AG04450 (cell line): ENCODE data around the gene WASL. TPM values are rescaled to one million over a fixed set of nuclear protein-coding genes. Genes with fewer than 3 reads are reported as not detected.
A peak's percentile ranks its signal among the peaks of the same experiment; 100 is the strongest.
"Not testable (repeated sequence)": the region's sequence is repeated elsewhere in the genome, so short reads cannot be mapped to it uniquely, and the experiment has no call there.

Experiments used
- CTCF ChIA-PET: fragments of 300-600, 350-600 bp; formaldehyde crosslinking; extraction: SDS; loops from one replicate; lab custom pipeline; 2022; ENCODE audit warnings: antibody characterized with exemption, inconsistent platforms; lab: Charles Lee
- POLR2A ChIA-PET: fragments of 350-600 bp; formaldehyde crosslinking; extraction: SDS; loops from one replicate; lab custom pipeline; 2021; ENCODE audit warnings: antibody characterized with exemption, inconsistent platforms; lab: Yijun Ruan, JAX
- DNase-seq: peaks from one replicate; pipeline ENCODE4 v3.0.0-alpha.2; 2011; ENCODE audit warnings: low read depth, low spot score
- H3K27ac ChIP-seq: one replicate; pipeline ENCODE4 v1.5.1; 2012; ENCODE audit warnings: low read depth, low read length, control low read depth
- H3K27me3 ChIP-seq: one replicate; pipeline ENCODE4 v1.6.0; 2012; ENCODE audit warnings: low read length; ENCODE audit not compliant: control insufficient read depth, insufficient read depth
- H3K4me3 ChIP-seq: 2 replicates; pipeline ENCODE4 v1.5.1; 2011; ENCODE audit warnings: mild to moderate bottlenecking, low read depth, low read length, control low read depth
- H3K9me3 ChIP-seq: 2 replicates; pipeline ENCODE4 v1.5.1; 2012; ENCODE audit warnings: low read length; ENCODE audit not compliant: control insufficient read depth, insufficient read depth
- CTCF ChIP-seq: IDR thresholded peaks from 2 replicates; pipeline ENCODE4 v1.5.1; 2011; ENCODE audit warnings: low read depth, low read length, control low read depth, inconsistent platforms
- polyA minus RNA-seq: library from RNA; depleted of rRNA, polyadenylated mRNA; stranded (reverse); fragments of >200 nt; gene quantifications from 2 replicates; pipeline ENCODE4 v1.2.3, GENCODE V29; 2011; rRNA and poly(A)+ RNA removed
- polyA plus RNA-seq: library from polyadenylated mRNA; depleted of rRNA; stranded (reverse); fragments of >200 nt; gene quantifications from 2 replicates; pipeline ENCODE4 v1.2.3, GENCODE V29; 2011; rRNA removed

The WASL gene
- polyA plus RNA-seq: 11.6 and 11.9 TPM in 2 replicates
- 5.3 and 8.8 TPM in 2 replicates for polyA minus RNA-seq

- H3K27ac ChIP-seq: peak within 1 kb of the TSS; percentile 96
- H3K27me3 ChIP-seq: no peaks in the 10 kb centered on the region
- TF ChIP-seq CTCF: no peak; the same call in 1 of the 2 replicates
- CTCF ChIA-PET: interaction anchor here (0.5 to 2.2 kb wide), 10 partner anchors 11 to 117 kb away, joined by 3 to 11 read pairs (median 3); no protein-coding TSS in a partner anchor
- POLR2A ChIA-PET: interaction anchor here (0.5 to 2.7 kb wide), 10 partner anchors 11 to 1262 kb away, joined by 3 to 32 read pairs (median 4); partner anchors contain the start of gene NDUFA5
- peak within 1 kb of the TSS; percentile 81 for H3K4me3 ChIP-seq
- peak; percentile 65 for DNase-seq
- H3K9me3 ChIP-seq: no peaks in the 10 kb centered on the region
Measured at GRCh38 chr7:123748734-123749536, at the start of gene WASL. TSS of gene WASL (minus strand) at chr7:123749003. CDS start at chr7:123748734, 269 bp downstream.

DNA sequence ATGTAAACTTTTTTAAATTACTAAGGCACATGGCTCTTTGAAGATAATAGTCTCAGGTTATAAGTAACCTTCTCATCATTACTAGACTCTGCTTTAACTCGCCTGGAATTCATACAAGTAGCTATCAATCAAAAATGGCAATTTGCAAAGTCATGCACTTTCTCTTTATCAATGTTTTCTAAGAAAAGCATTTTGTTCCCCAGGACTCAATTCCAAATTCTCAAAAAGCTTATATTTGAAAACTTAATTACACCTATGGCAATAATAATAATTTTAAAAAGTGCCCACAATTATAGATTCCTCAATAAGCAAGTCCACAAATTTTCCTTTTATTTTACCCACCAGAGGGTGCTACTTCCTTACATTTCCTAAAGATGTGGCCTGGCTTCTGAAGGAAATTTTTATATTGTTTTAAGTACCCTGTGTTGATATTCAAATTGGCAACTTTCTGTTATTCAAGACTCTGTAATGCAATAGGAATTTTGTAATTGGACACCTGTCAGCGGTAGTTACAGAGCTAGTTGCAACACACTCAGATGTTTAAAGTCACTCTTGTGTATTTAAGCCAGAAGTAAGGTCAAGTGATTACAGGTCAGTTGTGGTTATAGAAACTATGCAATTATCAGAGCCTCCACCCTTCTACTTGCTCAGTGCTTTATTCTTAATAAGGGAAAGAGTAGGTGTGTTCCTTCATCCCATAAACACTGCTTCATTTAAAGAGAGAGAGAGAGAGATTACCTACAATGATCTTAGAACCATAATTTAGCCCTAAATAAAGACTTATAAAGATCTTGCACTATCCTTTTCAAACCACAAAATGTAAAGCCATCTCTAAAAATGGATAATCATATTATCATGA lies 49.1 kb upstream of the WASL start:
- Histone ChIP-seq H3K4me3 (no peak overlapping the region), H3K27ac (no peak overlapping the region), H3K27me3 (peaks cover 6% of the 10 kb centered on the region), H3K9me3 (no peaks in the 10 kb centered on the region)
- POLR2A ChIA-PET: no interaction called here
- CTCF ChIA-PET: interaction anchor here (0.6 to 4.8 kb wide), 33 partner anchors 9 to 1057 kb away, joined by 3 to 89 read pairs (median 4); partner anchors contain the start of genes IQUB and NDUFA5
- DNase-seq: peak; percentile 39
- peak; percentile 52 for TF ChIP-seq CTCF

DNA sequence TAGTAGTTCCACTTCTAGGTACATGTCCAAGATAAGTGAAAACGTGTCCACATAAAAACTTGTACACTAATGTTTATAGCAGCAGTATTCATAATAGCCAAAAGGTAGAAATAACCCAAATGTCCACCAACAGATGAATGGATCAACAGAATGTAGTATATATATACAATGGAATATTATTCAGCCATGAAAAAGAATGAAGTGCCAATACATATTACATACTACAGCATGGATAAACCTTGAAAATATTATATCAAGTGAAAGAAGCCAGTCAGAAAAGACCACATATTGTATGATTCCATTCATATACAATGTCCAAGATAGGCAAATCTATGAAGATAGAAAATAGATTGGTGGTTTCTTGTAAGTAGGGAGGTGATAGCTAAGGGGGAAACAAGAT lies 47.8 kb upstream of the WASL start:
- TF ChIP-seq CTCF: no peak
- Histone ChIP-seq H3K27ac (no peak overlapping the region), H3K9me3 (no peaks in the 10 kb centered on the region), H3K4me3 (no peak overlapping the region), H3K27me3 (peaks cover 8% of the 10 kb centered on the region)
- DNase-seq: no peak
- POLR2A ChIA-PET: no interaction called here
- CTCF ChIA-PET: interaction anchor here (1.0 to 4.8 kb wide), 8 partner anchors 17 to 262 kb away, joined by 3 to 89 read pairs (median 8); partner anchors contain the start of gene IQUB

GRCh38 chr7:123795917-123796316 lies 47.1 kb upstream of the WASL start:
- H3K27ac ChIP-seq: no peak overlapping the region
- POLR2A ChIA-PET: no interaction called here

DNA sequence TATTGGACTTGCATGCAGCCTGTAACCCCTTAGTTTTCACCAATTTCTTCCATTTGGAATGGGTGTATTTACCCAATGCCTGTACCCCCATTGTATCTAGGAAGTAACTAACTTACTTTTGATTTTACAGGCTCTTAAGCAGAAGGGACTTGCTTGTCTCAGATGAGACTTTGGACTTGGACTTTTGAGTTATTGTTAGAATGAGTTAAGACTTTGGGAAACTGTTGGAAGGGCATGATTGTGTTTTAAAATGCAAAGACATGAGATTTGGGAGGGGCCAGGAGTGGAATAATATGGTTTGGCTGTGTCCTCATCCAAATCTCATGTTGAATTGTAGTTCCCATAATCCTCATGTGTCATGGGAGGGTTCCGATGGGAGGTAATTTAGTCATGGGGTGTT lies 46.3 kb upstream of the WASL start:
- H3K4me3 ChIP-seq, DNase-seq, H3K9me3 ChIP-seq, POLR2A ChIA-PET, H3K27me3 ChIP-seq, H3K27ac ChIP-seq, CTCF ChIA-PET: not testable (repeated sequence)

More at GRCh38 chr7:123795917-123796316, 47.1 kb upstream of the WASL start:
- Histone ChIP-seq H3K27me3 (peaks cover 8% of the 10 kb centered on the region), H3K4me3 (no peak overlapping the region), H3K9me3 (no peaks in the 10 kb centered on the region)
- TF ChIP-seq CTCF: no peak
- CTCF ChIA-PET: interaction anchor here (0.8 to 1.0 kb wide), 2 partner anchors 69 to 76 kb away, joined by 3 to 4 read pairs; no protein-coding TSS in a partner anchor
- no peak for DNase-seq
